Sciatic nerve (tissue), 2 donors: ENCODE data around the gene RIPOR3. TPM values are rescaled to one million over a fixed set of nuclear protein-coding genes. Genes with fewer than 3 reads are reported as not detected.
"Not testable (repeated sequence)": the region's sequence is repeated elsewhere in the genome, so short reads cannot be mapped to it uniquely, and the experiment has no call there.

Source experiments
- ATAC-seq: fragments of 200-7000 bp; cut with Tn5 transposase; one replicate; pipeline ENCODE4 v1.9.1; 2020; ENCODE audit warnings: mild to moderate bottlenecking, moderate library complexity
- DNase-seq: peaks from one replicate; pipeline ENCODE4 v3.0.0-alpha.2; 2020; ENCODE audit warnings: low spot score
- intact Hi-C: fragments of 100-400 bp; cut with DNase I; formaldehyde crosslinking; loops from one replicate; pipeline ENCODE4 v1.14.2; 2022
- total RNA-seq: library from RNA; stranded (reverse); fragmentation: NEBNext Ultra II Directional; extraction: Animal tissue kit (Norgen Biotek cat#: 25700); gene quantifications from one replicate; pipeline ENCODE4 v1.2.1, GENCODE V29; 2021
- donor health status: DM: no; HTN: no; CAD: no.
- donor health status: DM: no; HTN: no; CAD: no.

Gene RIPOR3
- total RNA-seq, 1 donor from 2014 or later, result 26.3 TPM

- DNase-seq (no peak), ATAC-seq (no peak)
- intact Hi-C loops, result no loop called here
These were observed 7.8 kb downstream of the RIPOR3 start for GRCh38 chr20:50683570-50683969.

- intact Hi-C loops, result no loop called here
- DNase-seq (no peak), ATAC-seq (no peak)
These were observed 8.3 kb downstream of the RIPOR3 start for GRCh38 chr20:50682947-50683530.

GRCh38 chr20:50682065-50682464 is 9.3 kb downstream of the RIPOR3 start:
- no peak for ATAC-seq
- intact Hi-C loops, result no loop called here

DNA sequence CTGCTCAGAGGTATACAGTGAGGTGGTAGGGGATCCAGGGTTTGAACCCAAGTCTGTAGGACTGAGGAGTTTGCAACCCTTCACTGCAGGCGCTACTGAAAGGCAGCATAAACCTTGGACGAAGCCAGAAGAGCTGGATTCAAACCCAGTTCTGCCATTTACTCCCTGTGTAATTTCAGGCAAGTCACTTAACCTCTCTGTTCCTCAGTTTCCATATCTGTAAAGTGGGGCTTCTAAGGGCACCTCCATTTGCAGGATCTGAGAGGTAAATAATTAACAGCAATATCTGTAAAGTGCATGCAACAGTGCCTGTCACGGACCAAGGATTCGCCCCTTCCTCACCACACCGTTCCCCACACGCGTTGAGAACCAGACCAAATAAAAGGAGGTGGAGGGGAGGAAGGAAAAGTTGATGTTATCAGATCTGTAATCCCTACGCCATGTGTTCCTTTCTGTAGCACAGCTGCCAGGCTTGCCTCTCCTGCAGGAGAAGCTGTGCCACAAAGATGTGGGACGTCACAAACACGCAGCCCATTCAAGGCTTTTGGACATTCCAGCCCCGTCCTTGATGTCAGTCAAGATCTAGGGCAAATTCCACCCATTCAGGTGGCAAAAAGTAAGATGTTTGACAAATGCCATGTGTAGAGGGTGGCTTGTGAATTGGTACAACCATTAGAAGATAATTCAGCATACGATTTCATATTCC is 9.8 kb downstream of the RIPOR3 start:
- intact Hi-C loops, result no loop called here
- no peak for DNase-seq
- no peak for ATAC-seq

More at GRCh38 chr20:50682065-50682464, 9.3 kb downstream of the RIPOR3 start:
- DNase-seq, result no peak

DNA sequence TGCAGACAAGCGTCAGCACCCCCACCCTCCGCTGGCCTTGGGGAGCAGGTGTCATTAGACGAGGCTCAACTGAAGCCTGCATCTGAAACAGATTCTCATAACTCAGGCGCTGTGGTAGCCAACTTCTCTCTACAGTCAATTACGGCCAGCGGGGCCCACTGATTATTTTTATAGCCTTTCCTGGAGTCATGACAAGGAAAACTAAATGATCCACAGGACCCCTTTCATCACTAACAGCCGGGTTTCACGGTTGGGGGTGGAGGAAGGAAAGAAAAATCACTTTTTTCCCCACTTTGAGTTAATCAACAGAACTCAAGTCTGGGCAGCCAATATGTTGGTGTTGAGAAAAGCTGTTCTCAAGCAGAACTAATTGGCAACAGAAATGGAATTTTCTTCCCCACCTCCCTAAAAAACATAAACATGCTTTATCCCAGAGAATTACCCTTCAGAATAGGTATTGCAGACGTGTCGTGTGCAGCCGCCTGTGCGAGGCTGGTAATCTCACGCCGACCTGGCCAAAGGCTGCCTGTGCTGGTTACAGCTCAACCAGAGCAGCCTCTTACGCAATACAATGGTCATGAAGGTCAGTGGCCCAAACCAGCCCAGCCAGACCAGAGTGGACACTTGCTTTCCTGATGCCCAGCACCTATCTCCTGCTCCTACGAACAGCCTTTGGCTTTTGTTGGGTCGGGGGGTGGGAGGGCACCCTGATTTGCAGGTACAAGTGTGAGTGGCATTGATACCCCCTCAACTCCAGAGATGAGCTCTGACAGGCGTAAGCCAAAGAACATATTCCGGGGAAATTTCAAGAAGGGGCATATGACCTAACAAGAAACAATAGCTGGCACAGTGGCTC is 11.0 kb downstream of the RIPOR3 start:
- intact Hi-C loops, result no loop called here
- DNase-seq, result no peak
- ATAC-seq, result peak; percentile 95

DNA sequence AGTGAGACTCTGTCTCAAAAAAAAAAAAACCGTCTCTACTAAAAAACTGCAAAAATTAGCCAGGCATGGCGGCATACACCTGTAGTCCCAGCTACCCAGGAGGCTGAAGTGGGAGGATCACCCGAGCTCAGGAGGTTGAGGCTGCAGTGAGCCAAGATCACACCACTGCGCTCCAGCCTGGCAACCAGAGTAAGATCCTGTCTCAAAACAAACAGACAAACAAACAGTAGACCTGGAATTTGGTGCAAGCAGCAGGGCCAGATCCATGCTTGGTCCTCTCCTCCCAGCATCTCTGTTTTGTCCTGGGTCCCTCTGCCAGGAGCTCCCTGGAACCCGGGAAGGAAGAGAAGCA is 11.6 kb downstream of the RIPOR3 start:
- intact Hi-C loops, result no loop called here
- no peak for DNase-seq
- no peak for ATAC-seq

- DNase-seq (no peak), ATAC-seq (no peak)
- intact Hi-C loops, result no loop called here
These were observed 13.0 kb downstream of the RIPOR3 start for GRCh38 chr20:50678169-50678898.

GRCh38 chr20:50676858-50677257 is 14.5 kb downstream of the RIPOR3 start:
- DNase-seq, result no peak
- no peak for ATAC-seq
- intact Hi-C loops, result no loop called here

DNA sequence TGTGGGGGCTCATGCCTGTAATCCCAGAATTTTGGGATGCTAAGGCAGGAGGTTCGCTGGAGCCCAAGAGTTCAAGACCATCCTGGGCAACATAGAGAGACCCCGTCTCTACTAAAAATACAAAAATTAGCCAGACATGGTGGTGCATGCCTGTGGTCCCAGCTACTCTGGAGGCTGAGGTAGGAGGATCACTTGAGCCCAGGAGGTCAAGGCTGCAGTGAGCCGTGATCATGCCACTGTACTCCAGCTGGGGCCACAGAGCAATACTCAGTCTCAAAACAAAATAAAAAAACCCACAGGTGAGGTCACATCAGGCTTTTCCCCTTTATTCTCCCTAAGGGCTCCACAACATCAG is 15.0 kb downstream of the RIPOR3 start:
- intact Hi-C loops, DNase-seq, ATAC-seq: not testable (repeated sequence)

- no peak for ATAC-seq
- intact Hi-C loops, result no loop called here
- no peak for DNase-seq
These were observed 15.5 kb downstream of the RIPOR3 start for GRCh38 chr20:50675671-50676376.

- no peak for DNase-seq
- ATAC-seq, result no peak
- intact Hi-C loops, result no loop called here
These were observed 17.1 kb downstream of the RIPOR3 start for GRCh38 chr20:50674138-50674825.

DNA sequence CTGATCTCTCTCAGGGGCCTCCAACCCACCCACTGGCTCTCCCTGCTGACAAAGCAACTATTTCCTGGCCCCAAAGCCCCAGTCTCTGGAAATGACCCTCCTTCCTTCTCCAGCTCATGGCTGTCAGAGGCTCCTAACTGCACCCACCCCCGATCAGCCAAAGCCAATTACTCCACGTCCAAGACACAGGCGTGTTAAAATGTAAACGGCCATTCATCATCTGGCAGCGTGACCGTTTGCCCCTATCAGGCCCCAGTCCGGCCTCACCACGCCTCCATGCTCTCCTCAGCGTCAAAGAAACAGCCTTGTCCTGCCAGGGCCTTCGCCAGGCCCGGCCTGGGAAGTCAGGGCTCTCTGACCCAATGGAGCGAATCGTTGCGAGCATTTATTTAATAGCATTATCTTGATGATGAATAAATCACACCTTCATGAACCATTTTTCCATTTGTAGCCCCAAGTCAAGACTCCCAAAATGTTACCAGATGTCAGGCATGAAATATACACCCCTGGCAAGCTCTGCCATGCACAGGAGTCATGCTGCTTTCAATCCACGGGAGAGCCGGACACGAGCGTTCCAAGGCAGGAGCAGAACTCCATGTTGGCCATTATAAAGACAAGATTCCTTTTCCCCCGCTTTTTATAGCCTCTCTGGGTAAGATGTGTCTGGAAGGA is 17.7 kb downstream of the RIPOR3 start:
- intact Hi-C loops, result no loop called here
- no peak for DNase-seq
- ATAC-seq, result peak; percentile 61

- intact Hi-C loops, result no loop called here
- DNase-seq, result no peak
- no peak for ATAC-seq
These were observed 18.2 kb downstream of the RIPOR3 start for GRCh38 chr20:50673146-50673465.

- no peak for DNase-seq
- intact Hi-C loops, result no loop called here
- ATAC-seq, result no peak
These were observed 18.8 kb downstream of the RIPOR3 start for GRCh38 chr20:50672400-50673145.

DNA sequence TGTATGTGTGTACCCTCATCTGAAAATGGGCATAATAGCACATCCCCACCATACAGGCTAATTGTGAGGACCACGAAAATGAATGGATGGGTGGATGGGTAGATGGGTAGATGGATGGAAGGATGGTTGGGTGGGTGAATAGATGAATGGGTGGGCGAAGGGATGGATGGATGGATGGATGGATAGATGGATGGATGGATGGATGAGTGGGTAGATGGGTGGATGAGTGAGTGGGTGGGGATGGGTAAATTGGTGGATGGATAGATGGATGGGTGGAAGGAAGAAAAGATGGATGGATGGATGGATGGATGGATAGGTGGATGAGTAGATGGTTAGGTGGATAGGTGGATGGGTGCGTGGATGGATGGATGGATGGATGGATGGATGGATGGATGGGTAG is 19.7 kb downstream of the RIPOR3 start:
- no peak for ATAC-seq
- intact Hi-C loops, result no loop called here
- DNase-seq, result no peak

DNA sequence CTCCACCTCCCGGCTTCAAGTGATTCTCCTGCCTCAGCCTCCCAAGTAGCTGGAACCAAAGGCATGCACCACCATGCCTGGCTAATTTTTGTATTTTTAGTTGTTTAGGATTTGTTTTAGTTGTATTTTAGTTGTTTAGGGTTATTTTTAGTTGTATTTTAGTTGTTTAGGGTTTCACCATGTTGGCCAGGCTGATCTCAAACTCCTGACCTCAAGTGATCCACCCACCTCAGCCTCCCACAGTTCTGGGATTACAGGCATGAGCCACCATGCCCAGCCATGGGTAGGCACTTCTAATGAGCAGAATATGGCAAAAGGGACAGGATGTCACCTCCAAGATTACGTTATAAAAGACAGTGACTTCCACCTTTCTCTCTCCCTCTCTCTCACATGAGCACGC is 20.3 kb downstream of the RIPOR3 start:
- DNase-seq, ATAC-seq, intact Hi-C loops: not testable (repeated sequence)

- ATAC-seq, result no peak
- no peak for DNase-seq
- intact Hi-C loops, result no loop called here
These were observed 21.0 kb downstream of the RIPOR3 start for GRCh38 chr20:50670126-50670862.
